NCI-H2081 treated with DMSO at 0.1 percent for 48 hours (cell line): ENCODE results near the gene MAN2A2.
A peak's percentile ranks its signal among the peaks of the same experiment; 100 is the strongest.
"Not testable (repeated sequence)": the region's sequence is repeated elsewhere in the genome, so short reads cannot be mapped to it uniquely, and the experiment has no call there.

ENCODE experiments used
- DNase-seq: peaks from one replicate; lab custom pipeline; 2025; lab: John Stamatoyannopoulos, UW

The MAN2A2 gene

GRCh38 chr15:90918835-90919234 is 15.7 kb downstream of the MAN2A2 start:
- no peak for DNase-seq

- no peak for DNase-seq
Measured at GRCh38 chr15:90921887-90922286, 18.8 kb downstream of the MAN2A2 start.

GRCh38 chr15:90922712-90923322 is 19.7 kb downstream of the MAN2A2 start:
- not testable (repeated sequence) for DNase-seq

DNA sequence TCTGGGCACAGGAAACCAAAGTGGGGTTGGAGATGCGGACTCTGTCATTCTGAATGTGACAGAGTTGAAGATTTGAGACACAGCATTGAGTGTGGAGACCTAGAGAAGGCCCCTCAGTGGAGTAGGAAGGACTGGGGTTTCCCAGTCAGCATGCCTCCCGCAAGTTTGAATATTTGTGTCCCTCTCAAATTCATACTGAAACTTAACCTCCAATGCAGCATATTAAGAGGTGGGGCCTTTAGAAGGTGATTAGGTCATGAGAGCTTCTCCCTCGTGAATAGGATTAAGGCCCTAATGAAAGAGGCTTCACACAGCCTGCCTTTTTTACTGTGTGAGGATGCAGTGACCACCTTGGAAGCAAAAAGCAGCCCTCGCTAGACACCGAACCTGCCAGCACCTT is 21.3 kb downstream of the MAN2A2 start:
- DNase-seq: no peak

GRCh38 chr15:90926766-90927165 is 23.7 kb downstream of the MAN2A2 start:
- DNase-seq: not testable (repeated sequence)

DNA sequence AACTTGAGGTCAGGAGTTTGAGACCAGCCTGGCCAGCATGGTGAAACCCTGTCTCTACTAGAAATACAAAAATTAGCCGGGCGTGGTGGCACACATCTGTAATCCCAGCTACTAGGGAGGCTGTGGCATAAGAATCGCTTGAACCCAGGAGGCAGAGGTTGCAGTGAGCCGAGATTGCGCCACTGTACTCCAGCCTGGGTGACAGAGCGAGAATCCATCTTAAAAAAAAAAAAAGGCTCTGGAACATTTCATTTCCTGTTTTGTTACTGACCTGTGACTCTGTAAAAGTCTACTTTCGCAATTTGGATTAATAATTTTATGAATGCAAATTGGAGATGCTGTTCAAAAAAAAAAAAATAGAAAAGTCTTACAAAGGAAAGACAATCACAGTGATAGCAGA is 25.0 kb downstream of the MAN2A2 start:
- DNase-seq: not testable (repeated sequence)

DNA sequence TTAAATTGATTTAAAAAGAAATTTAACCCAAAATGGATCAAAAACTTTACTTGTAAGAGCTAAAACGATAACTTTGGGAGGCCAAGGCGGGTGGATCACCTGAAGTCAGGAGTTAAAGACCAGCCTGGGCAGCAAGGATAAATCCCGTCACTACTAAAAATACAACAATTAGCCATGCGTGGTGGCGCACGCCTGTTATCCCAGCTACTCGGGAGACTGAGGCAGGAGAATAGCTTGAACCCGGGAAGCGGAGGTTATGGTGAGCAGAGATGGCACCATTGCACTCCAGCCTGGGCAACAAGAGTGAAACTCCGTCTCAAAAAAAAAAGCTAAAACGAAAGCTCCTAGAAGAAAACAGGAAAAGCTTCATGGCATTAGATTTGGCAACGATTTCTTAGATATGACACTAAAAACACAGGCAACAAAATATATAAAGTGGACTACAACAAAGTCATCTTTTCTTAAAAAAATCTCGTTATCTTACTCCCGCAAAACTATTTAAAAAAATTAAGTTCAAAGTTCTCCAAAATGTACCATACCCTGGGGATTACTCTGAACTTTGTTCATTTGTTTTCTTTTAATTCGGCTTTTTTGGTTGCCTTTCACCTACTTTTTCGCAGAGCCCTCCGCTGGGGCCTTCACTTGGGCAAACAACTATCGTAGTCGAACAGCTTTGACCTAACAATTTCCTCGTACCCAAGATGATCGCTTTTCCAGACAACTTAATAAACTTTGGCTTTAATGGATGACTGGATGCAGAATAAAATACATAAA is 26.3 kb downstream of the MAN2A2 start:
- DNase-seq: no peak

DNA sequence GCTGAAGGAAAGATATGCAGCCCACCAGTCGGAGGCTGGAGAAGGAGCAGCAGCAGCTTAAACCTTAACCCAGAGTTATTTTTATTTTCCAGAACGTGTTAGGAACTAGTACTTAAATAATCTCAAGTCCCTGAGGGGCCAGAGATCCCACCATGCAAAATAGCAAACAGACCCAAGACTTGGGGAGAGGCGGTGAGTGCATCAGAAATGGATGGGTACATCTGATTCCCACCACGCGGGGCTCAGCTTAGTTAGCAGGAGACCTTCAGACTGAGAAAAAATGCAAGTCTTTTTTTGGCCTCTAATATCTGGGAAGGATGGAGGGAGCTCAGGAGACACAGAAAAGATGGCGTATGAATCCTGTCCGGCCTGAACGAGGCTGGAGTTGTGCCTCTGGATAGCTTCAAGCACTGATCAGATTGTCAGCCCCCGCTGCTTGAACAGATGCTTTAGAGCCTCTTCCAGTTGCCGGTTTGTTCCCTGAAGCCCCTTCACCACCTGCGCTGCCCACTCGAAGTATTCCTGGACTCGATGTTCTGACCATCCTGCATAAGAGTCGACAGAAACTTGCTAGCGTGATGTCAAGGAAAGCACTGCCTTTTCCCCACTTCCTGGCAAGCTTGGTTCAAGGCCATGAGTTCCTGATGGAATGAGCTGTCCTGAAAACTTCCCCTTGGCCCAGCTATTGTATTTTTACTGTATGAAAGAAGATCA is 27.9 kb downstream of the MAN2A2 start:
- DNase-seq: no peak

GRCh38 chr15:90931575-90931827 is 28.4 kb downstream of the MAN2A2 start:
- DNase-seq: no peak

DNA sequence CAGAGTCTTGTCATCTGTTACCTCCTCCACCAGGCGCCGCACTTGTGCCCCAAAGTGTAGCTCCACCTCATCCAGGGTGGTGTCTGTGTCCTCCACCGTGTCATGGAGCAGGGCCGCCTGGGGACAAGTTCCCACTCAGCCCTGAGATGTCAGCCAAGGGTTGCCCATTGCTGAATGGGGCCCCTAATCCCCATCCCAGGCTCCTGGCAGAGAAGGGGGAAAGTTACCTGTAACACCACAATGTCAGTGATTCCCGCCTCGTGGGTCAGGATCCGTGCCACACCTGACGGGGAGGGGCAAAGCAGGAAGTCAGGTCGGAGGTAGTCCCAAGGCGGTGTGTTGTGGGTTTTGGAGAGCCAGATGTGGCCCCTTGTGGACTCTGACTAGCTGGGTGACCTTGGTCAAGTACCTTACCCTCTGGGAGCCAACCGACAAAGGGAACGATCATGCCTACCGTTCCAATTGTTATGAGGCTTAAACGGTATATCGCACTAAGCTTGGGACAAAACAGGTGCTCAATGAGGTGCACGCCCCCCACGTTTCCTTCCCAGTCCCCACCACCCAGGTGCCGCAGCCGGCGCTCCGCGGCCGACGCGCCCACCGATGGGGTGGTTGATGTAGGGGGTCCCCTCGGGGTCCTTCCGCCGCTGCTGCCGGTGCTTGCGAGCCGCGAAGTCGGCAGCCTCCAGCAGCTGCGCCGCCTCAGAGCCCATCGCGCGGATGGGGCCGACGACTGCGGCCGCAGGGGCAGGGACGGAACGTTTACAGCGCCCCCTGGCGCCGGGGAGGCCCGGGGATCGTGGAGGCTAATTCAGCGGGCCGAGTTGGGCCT is 28.9 kb downstream of the MAN2A2 start, which contains the start of gene HDDC3:
Gene HDDC3, minus strand, starts transcription at position 722 of the 832 bp plus-strand sequence. Its CDS starts 9 bp downstream, at position 713.
- peak; percentile 72 for DNase-seq

DNA sequence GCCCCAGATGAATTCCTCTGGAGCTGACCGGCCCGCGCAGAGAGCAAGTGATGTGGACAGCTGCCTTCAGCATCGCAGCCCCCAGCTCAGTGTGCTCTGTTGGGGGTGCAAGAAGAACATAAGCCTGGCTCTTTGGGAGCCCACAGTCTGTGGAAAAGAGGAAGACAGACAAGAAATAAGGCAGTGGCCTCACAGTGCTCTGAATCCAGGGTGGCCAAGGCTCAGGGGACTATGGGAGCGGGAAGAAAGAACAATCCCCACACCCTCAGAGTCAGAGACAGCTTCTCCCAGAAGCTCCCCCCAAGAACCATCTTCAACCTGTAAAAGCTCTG is 29.5 kb downstream of the MAN2A2 start:
- no peak for DNase-seq

GRCh38 chr15:90933301-90933700 is 30.2 kb downstream of the MAN2A2 start:
- DNase-seq: no peak

GRCh38 chr15:90934256-90934948 is 31.3 kb downstream of the MAN2A2 start:
- DNase-seq: peak; percentile 43

GRCh38 chr15:90934949-90935751 is 32.0 kb downstream of the MAN2A2 start, which contains the start of gene UNC45A:
Gene UNC45A, plus strand, starts transcription at chr15:90935285. Its CDS starts 40 bp downstream, at chr15:90935325.
- DNase-seq: peak; percentile 72

- no peak for DNase-seq
Measured at GRCh38 chr15:90936823-90937222, 33.7 kb downstream of the MAN2A2 start.

DNA sequence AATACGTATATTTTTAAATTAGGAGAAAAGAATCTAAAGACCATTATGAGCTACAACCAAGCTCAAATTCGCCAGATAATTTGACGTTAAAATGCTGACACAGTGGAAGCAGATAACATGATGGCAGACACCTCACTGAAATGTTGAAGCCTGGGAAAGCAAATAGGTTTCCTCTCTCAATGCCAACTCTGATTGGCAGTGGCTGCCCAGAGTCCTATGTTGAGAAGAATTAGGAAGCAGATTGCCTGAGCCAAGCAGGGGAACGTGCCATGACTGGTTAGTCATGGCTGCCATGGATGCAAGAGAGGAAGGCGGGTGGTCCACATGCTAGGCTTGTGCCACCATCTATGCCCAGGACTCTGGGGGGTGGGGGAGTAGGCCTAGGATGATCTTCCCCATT is 35.2 kb downstream of the MAN2A2 start:
- no peak for DNase-seq

DNA sequence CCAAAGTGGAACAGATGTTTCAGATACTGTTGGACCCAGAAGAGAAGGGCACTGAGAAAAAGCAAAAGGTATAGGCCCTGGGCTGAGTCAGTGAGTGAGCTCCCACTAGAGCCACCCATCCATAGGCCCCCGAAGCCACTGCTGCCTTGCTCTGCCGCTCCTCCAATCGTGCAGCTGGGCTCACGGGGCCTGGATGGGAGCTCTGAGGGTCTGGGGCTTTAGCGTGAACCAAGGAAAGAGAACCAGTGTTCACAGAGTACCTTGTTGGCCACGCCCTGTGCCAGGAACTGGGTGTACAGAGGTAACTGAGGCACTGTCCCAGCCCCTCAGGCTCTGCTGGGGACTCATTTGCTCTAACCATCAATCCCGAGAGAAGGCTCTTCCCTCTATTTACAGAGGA is 36.7 kb downstream of the MAN2A2 start:
- no peak for DNase-seq

DNA sequence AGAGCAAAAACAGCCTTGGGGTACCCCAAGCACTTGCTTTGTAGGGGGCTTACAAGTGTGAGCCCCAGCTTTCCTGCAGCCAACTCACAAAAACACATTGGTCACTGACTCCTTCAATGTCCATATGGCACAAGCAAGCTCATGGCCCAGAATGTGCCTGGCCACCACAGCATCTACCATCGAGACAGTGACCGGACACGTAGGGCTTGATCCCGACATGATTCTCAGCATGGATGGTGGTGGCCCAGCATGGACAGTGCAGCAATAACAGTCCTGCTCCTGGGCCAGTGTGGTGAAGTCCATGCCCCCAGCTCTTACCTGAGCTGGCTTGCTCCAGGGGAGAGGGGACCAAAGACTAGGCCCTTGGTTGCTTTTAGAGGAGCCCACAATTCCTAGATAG is 37.9 kb downstream of the MAN2A2 start:
- DNase-seq: no peak

DNA sequence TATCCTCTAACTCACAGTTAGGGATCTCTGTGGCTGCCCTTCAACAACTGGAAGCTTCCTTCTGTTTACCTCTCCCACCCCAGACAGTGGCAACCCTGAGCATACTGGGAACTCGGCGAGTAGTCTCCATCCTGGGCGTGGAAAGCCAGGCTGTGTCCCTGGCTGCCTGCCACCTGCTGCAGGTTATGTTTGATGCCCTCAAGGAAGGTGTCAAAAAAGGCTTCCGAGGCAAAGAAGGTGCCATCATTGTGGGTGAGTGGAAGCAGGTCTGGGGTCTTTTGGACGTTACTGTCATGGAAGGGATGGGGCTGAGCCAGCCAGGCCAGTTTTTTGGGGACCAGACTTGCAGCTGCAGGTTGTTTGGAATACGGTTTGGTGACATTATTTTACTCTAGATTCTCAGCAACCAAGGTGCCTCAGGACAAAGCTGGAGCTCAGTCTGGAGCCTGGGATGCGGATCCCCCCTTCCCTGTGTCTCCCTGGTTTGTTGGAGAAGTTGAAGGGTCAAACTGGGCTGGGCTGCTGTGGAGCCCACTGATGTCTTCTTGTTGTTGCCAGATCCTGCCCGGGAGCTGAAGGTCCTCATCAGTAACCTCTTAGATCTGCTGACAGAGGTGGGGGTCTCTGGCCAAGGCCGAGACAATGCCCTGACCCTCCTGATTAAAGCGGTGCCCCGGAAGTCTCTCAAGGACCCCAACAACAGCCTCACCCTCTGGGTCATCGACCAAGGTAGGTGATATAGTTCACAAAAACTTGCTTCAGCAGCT is 39.4 kb downstream of the MAN2A2 start:
- no peak for DNase-seq

DNA sequence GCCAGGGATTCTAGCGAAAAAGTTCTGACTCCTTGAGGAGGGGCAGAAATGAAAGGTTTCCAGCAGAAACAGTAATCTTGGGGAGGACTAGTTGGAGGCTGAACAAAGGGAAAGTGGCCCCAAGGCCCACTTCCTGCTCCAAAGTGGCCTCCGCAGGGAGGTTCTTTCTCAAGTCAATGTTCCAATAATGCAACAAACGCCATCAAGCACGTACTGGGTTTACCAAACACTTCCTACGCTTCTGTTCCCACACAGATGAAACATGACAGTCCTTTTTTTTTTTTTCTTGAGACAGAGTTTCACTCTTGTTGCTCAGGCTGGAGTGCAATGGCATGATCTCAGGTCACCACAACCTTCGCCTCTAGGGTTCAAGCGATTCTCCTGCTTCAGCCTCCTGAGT is 42.0 kb downstream of the MAN2A2 start:
- no peak for DNase-seq
